Fibroblast of lung (primary cell): ENCODE data around the gene MSMB. TPM values are rescaled to one million over a fixed set of nuclear protein-coding genes. Genes with fewer than 3 reads are reported as not detected.

Experiments
- DNase-seq, 2 donors: peaks; one replicate each; pipeline versions ENCODE4 v3.0.0 to v3.0.0-alpha.2; 2010; ENCODE audit warnings: low read depth in 2 of 2
- H2AFZ ChIP-seq: 2 replicates; pipeline ENCODE4 v1.5.1; 2012; ENCODE audit warnings: low read length, control low read depth, inconsistent platforms
- H3K27ac ChIP-seq: 2 replicates; pipeline ENCODE4 v1.5.1; 2011; ENCODE audit warnings: low read length, control low read depth; ENCODE audit not compliant: insufficient read depth
- H3K27me3 ChIP-seq: 2 replicates; pipeline ENCODE4 v1.5.1; 2011; ENCODE audit warnings: mild to moderate bottlenecking, low read length; ENCODE audit not compliant: control insufficient read depth, insufficient read depth
- H3K36me3 ChIP-seq: 2 replicates; pipeline ENCODE4 v1.5.1; 2011; ENCODE audit warnings: low read length; ENCODE audit not compliant: control insufficient read depth, insufficient read depth
- H3K4me1 ChIP-seq: 2 replicates; pipeline ENCODE4 v1.5.1; 2011; ENCODE audit warnings: low read length; ENCODE audit not compliant: control insufficient read depth, insufficient read depth; ENCODE audit errors: extremely low read depth
- H3K4me2 ChIP-seq: 2 replicates; pipeline ENCODE4 v1.5.1; 2011; ENCODE audit warnings: low read length, control low read depth; ENCODE audit not compliant: insufficient read depth; ENCODE audit errors: extremely low read depth
- H3K4me3 ChIP-seq, 4 experiments: fragments of 200-600 bp in 1 of 4; sonication (generic) in 1 of 4; replicated peaks in 1 of 4; 2 replicates each; pipeline ENCODE4 v1.5.1; 2011 to 2016; ENCODE audit warnings: low read length in 4 of 4, low read depth in 3 of 4, mild to moderate bottlenecking in 3 of 4, control low read depth in 2 of 4, inconsistent platforms in 1 of 4, mixed read lengths in 1 of 4; ENCODE audit not compliant: insufficient read depth in 1 of 4; ENCODE audit errors: control extremely low read depth in 1 of 4
- H3K79me2 ChIP-seq: 2 replicates; pipeline ENCODE4 v1.5.1; 2012; ENCODE audit warnings: mild to moderate bottlenecking, low read length, inconsistent platforms; ENCODE audit not compliant: control insufficient read depth, insufficient read depth
- H3K9ac ChIP-seq: 2 replicates; pipeline ENCODE4 v1.5.1; 2011; ENCODE audit warnings: mild to moderate bottlenecking, low read length, control low read depth; ENCODE audit not compliant: insufficient read depth
- H3K9me3 ChIP-seq: 2 replicates; pipeline ENCODE4 v1.5.1; 2012; ENCODE audit warnings: low read depth, low read length; ENCODE audit not compliant: control insufficient read depth, insufficient read depth
- H4K20me1 ChIP-seq: 2 replicates; pipeline ENCODE4 v1.5.1; 2011; ENCODE audit warnings: low read length; ENCODE audit not compliant: control insufficient read depth, insufficient read depth; ENCODE audit errors: extremely low read depth
- CTCF ChIP-seq, 2 donors: IDR thresholded peaks in 1 of 2; conservative IDR thresholded peaks in 1 of 2; 1 replicate in 1 of 2; 2 replicates in 1 of 2; pipeline ENCODE4 v1.5.1; 2011 to 2012; ENCODE audit warnings: low read length in 2 of 2, control low read depth in 1 of 2, inconsistent platforms in 1 of 2, low read depth in 1 of 2, mild to moderate bottlenecking in 1 of 2
- EZH2 ChIP-seq: IDR thresholded peaks from 2 replicates; pipeline ENCODE4 v1.5.1; 2012; ENCODE audit warnings: low read length, control low read depth, mild to moderate bottlenecking; ENCODE audit errors: missing control alignments
- polyA plus RNA-seq, 2 donors: library from polyadenylated mRNA; depleted of rRNA in 1 of 2; stranded (reverse) in 1 of 2; unstranded in 1 of 2; fragments of >200 nt; gene quantifications; 2 replicates each; pipeline ENCODE4 v1.2.1, GENCODE V29; 2011 to 2012; ENCODE audit warnings: missing spikeins in 1 of 2
- total RNA-seq: library from RNA; depleted of rRNA; stranded (reverse); fragments of >200 nt; gene quantifications from 2 replicates; pipeline ENCODE4 v1.2.1, GENCODE V29; 2014

The MSMB gene
- total and polyA plus RNA-seq, 2 donors (not counting 1 experiment from before 2014, with no cell fraction given): not detected

GRCh38 chr10:46092524-46093081 lies 46.5 kb upstream of the MSMB start:
- Histone ChIP-seq H3K27me3 (no peaks in the 10 kb centered on the region), H3K4me3 (no peak overlapping the region), H2AFZ (no peak overlapping the region), H3K4me2 (no peak overlapping the region), H3K27ac (no peak overlapping the region), H3K79me2 (no peaks in the 10 kb centered on the region), H3K36me3 (no peaks in the 10 kb centered on the region), H3K4me1 (no peaks in the 10 kb centered on the region), H3K9ac (no peak overlapping the region), H3K9me3 (no peaks in the 10 kb centered on the region), H4K20me1 (no peaks in the 10 kb centered on the region)
- TF ChIP-seq CTCF (conservative IDR thresholded peaks at IDR 0.05 in 1 of 2, IDR thresholded peaks at IDR 0.05 in 1 of 2; ENCODE audit: low read depth in 1 of 2, low read length in 2 of 2) (no peak), EZH2 (no peak)
- DNase-seq: no peak

- no peak overlapping the region for H3K9ac ChIP-seq
- H3K4me2 ChIP-seq: no peak overlapping the region
- no peak for DNase-seq
- H3K27ac ChIP-seq: no peak overlapping the region
- no peaks in the 10 kb centered on the region for H3K27me3 ChIP-seq
- no peaks in the 10 kb centered on the region for H4K20me1 ChIP-seq
- no peaks in the 10 kb centered on the region for H3K4me1 ChIP-seq
- H3K79me2 ChIP-seq: no peaks in the 10 kb centered on the region
- H2AFZ ChIP-seq: no peak overlapping the region
- no peak overlapping the region for H3K4me3 ChIP-seq
- no peaks in the 10 kb centered on the region for H3K9me3 ChIP-seq
- TF ChIP-seq EZH2 (no peak), CTCF (conservative IDR thresholded peaks at IDR 0.05 in 1 of 2, IDR thresholded peaks at IDR 0.05 in 1 of 2; ENCODE audit: low read depth in 1 of 2, low read length in 2 of 2) (no peak)
- no peaks in the 10 kb centered on the region for H3K36me3 ChIP-seq
These were observed 45.9 kb upstream of the MSMB start for GRCh38 chr10:46091828-46092523.

GRCh38 chr10:46091080-46091827 lies 45.2 kb upstream of the MSMB start:
- no peak overlapping the region for H3K4me3 ChIP-seq
- no peaks in the 10 kb centered on the region for H3K36me3 ChIP-seq
- H3K79me2 ChIP-seq: no peaks in the 10 kb centered on the region
- TF ChIP-seq EZH2: no peak
- no peak for TF ChIP-seq CTCF (conservative IDR thresholded peaks at IDR 0.05 in 1 of 2, IDR thresholded peaks at IDR 0.05 in 1 of 2; ENCODE audit: low read depth in 1 of 2, low read length in 2 of 2)
- no peaks in the 10 kb centered on the region for H3K9me3 ChIP-seq
- no peaks in the 10 kb centered on the region for H4K20me1 ChIP-seq
- H3K9ac ChIP-seq: no peak overlapping the region
- DNase-seq: no peak
- H3K4me1 ChIP-seq: no peaks in the 10 kb centered on the region
- H3K27ac ChIP-seq: no peak overlapping the region
- H2AFZ ChIP-seq: no peak overlapping the region
- no peak overlapping the region for H3K4me2 ChIP-seq
- no peaks in the 10 kb centered on the region for H3K27me3 ChIP-seq
